Mesendoderm (in vitro differentiated cells): Measurements from ENCODE around the gene HEATR5B.

Source experiments
- DNase-seq: peaks from one replicate; pipeline ENCODE4 v3.0.0; 2013
- H2AK5ac ChIP-seq: 2 replicates; pipeline ENCODE4 v1.6.1; 2013; ENCODE audit warnings: low read length, inconsistent platforms
- H2BK120ac ChIP-seq: 2 replicates; pipeline ENCODE4 v1.6.1; 2013; ENCODE audit warnings: low read depth, mild to moderate bottlenecking, low read length, moderate library complexity, mixed read lengths
- H2BK15ac ChIP-seq: replicated peaks from 2 replicates; pipeline ENCODE4 v1.6.1; 2013; ENCODE audit warnings: low read depth, mild to moderate bottlenecking, moderate library complexity
- H2BK5ac ChIP-seq: 2 replicates; pipeline ENCODE4 v1.6.1; 2013; ENCODE audit warnings: low read length, inconsistent platforms
- H3K18ac ChIP-seq: 2 replicates; pipeline ENCODE4 v1.6.1; 2013; ENCODE audit warnings: mild to moderate bottlenecking, low read length, mixed read lengths
- H3K23ac ChIP-seq: one replicate; pipeline ENCODE4 v1.6.1; 2013; ENCODE audit warnings: low read length
- H3K27ac ChIP-seq: 2 replicates; pipeline ENCODE4 v1.5.1; 2013; ENCODE audit warnings: low read depth, mild to moderate bottlenecking, inconsistent platforms, low read length, moderate library complexity
- H3K27me3 ChIP-seq: 2 replicates; pipeline ENCODE4 v1.6.1; 2013; ENCODE audit warnings: low read length, control low read depth, mild to moderate bottlenecking, inconsistent platforms; ENCODE audit not compliant: insufficient read depth, poor library complexity
- H3K36me3 ChIP-seq: 2 replicates; pipeline ENCODE4 v1.6.1; 2013; ENCODE audit warnings: low read length, inconsistent platforms; ENCODE audit not compliant: control insufficient read depth, insufficient read depth
- H3K4ac ChIP-seq: one replicate; pipeline ENCODE4 v1.6.1; 2013; ENCODE audit warnings: low read depth, mild to moderate bottlenecking, low read length, moderate library complexity
- H3K4me1 ChIP-seq: 2 replicates; pipeline ENCODE4 v1.6.1; 2013; ENCODE audit warnings: low read depth, low read length, inconsistent platforms; ENCODE audit not compliant: control insufficient read depth
- H3K4me2 ChIP-seq: 2 replicates; pipeline ENCODE4 v1.6.1; 2013; ENCODE audit warnings: low read length
- H3K4me3 ChIP-seq: 2 replicates; pipeline ENCODE4 v1.5.1; 2013; ENCODE audit warnings: mild to moderate bottlenecking, low read length
- H3K56ac ChIP-seq: one replicate; pipeline ENCODE4 v1.6.1; 2013; ENCODE audit warnings: low read length
- H3K79me1 ChIP-seq: 2 replicates; pipeline ENCODE4 v1.6.1; 2013; ENCODE audit warnings: low read length, inconsistent platforms
- H3K79me2 ChIP-seq: 2 replicates; pipeline ENCODE4 v1.6.1; 2013; ENCODE audit warnings: mild to moderate bottlenecking, low read length; ENCODE audit not compliant: control insufficient read depth, insufficient read depth
- H3K9ac ChIP-seq: 2 replicates; pipeline ENCODE4 v1.6.1; 2013; ENCODE audit warnings: low read length, inconsistent platforms
- H4K5ac ChIP-seq: one replicate; pipeline ENCODE4 v1.6.1; 2013; ENCODE audit warnings: low read length
- H4K8ac ChIP-seq: one replicate; pipeline ENCODE4 v1.6.1; 2013; ENCODE audit warnings: low read depth, mild to moderate bottlenecking, control low read depth, low read length, moderate library complexity
- WGBS: extraction: QIAGEN DNeasy Blood & Tissue Kit; methylation state at CpG from one replicate; pipeline ENCODE4 v1.1.7; 2013; ENCODE audit warnings: low lambda C conversion rate, missing lambda C conversion rate; ENCODE audit not compliant: insufficient coverage; ENCODE audit errors: extremely low coverage; 5-methylcytosine and 5-hydroxymethylcytosine counted together

HEATR5B gene

DNA sequence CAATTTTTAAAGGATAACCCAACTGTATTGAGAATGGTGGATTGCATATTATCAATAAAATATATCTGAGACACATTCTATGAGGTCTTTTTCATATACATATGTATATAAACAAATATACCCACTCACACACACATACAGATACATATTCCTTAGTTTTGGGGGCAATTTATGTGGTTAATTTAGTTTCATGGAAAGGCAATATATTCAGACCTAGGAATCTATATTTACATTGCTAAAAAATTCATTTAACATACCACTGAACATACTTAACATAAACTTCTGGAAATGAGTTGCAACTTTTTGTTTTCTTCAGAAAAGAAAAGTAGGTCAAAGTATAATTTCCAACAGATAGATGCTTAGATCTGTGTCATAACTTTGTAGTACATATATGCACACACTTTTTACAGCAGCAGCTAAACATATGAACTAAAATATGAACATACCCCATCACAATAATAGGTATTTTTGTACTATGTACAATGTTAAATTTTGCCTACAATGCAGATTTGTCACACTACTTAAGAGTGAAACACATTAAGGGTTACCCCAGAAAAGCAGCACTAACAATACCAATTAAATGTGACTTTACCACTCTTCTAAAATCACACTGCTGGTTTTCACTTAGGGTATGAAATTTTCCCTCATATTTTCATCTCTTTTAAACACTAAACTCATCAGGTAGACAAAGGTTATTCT, 23.0 kb downstream of the HEATR5B start:
- Histone ChIP-seq H2AK5ac (no peak overlapping the region), H3K27ac (no peak overlapping the region), H3K27me3 (no peaks in the 10 kb centered on the region), H3K4me3 (no peak overlapping the region), H3K56ac (no peak overlapping the region), H3K4me2 (no peak overlapping the region), H2BK15ac (no peak overlapping the region), H3K18ac (no peak overlapping the region), H3K4me1 (no peaks in the 10 kb centered on the region), H3K23ac (no peak overlapping the region), H3K36me3 (no peaks in the 10 kb centered on the region), H3K79me2 (no peaks in the 10 kb centered on the region), H2BK120ac (no peak overlapping the region), H3K9ac (no peak overlapping the region), H4K8ac (no peak overlapping the region), H3K4ac (no peak overlapping the region), H4K5ac (no peak overlapping the region), H2BK5ac (no peak overlapping the region), H3K79me1 (no peaks in the 10 kb centered on the region)
- DNase-seq, result no peak

DNA sequence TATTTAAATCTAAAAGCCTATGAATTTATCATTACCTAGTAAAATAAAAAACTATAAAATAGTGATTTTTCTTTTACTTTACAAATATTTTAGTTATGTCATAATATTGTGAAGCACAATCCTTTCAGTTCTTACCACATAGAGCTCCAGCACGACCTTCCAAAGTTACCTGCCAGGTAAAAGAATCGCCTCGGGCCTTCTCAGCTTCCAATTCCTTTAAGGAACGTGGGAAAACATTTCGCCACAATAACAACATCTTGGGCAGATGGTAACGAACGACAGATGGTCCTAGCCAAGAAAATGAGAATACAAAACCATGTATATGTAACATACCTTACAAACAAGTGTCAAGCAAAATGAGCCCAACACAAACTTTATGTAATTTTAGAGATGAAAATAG, 23.7 kb downstream of the HEATR5B start:
- no peak overlapping the region for H3K23ac ChIP-seq

DNA sequence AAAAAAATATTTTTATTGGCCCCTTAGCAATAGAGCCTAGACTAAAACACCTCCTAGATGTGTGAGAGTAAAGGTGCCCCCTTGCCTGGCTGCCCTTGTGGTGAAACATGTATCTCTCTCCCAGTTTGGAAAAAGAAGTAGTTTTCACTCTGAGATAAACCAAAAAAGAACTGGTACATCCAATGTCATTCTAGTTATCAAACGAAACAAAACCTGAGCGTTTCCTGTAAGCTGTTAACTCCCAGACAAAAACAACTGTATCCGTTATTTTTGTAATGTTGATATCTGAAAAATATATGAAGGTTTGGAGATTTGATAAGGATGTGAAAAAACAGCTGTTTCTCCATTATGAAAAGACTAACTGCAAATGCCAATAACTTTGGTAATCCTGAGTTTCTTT, 24.3 kb downstream of the HEATR5B start:
- Histone ChIP-seq H3K4me3 (no peak overlapping the region), H4K8ac (no peak overlapping the region), H2AK5ac (no peak overlapping the region), H3K79me2 (no peaks in the 10 kb centered on the region), H3K56ac (no peak overlapping the region), H3K18ac (no peak overlapping the region), H3K4me1 (no peaks in the 10 kb centered on the region), H3K4ac (no peak overlapping the region), H3K23ac (no peak overlapping the region), H2BK120ac (no peak overlapping the region), H3K79me1 (no peaks in the 10 kb centered on the region), H2BK15ac (no peak overlapping the region), H3K27ac (no peak overlapping the region), H4K5ac (no peak overlapping the region), H3K36me3 (no peaks in the 10 kb centered on the region), H3K9ac (no peak overlapping the region), H3K4me2 (no peak overlapping the region), H2BK5ac (no peak overlapping the region), H3K27me3 (no peaks in the 10 kb centered on the region)
- no peak for DNase-seq
- whole genome bisulfite sequencing, result no CpG with 5 or more reads among the region's 3 CpGs

More for the DNA sequence above, 23.7 kb downstream of the HEATR5B start:
- WGBS, result no CpG with 5 or more reads among the region's 7 CpGs
- no peak overlapping the region for H2BK15ac ChIP-seq
- H3K9ac ChIP-seq, result no peak overlapping the region
- no peaks in the 10 kb centered on the region for H3K36me3 ChIP-seq
- no peak overlapping the region for H3K4me3 ChIP-seq
- no peak overlapping the region for H3K56ac ChIP-seq
- H3K27ac ChIP-seq, result no peak overlapping the region
- no peak overlapping the region for H2BK120ac ChIP-seq
- H3K79me1 ChIP-seq, result no peaks in the 10 kb centered on the region
- no peak overlapping the region for H3K4me2 ChIP-seq
- no peak overlapping the region for H2AK5ac ChIP-seq
- H3K27me3 ChIP-seq, result no peaks in the 10 kb centered on the region
- H3K4me1 ChIP-seq, result no peaks in the 10 kb centered on the region
- no peak overlapping the region for H3K18ac ChIP-seq
- H3K4ac ChIP-seq, result no peak overlapping the region
- no peak overlapping the region for H2BK5ac ChIP-seq
- no peaks in the 10 kb centered on the region for H3K79me2 ChIP-seq
- no peak overlapping the region for H4K5ac ChIP-seq
- H4K8ac ChIP-seq, result no peak overlapping the region
- no peak for DNase-seq

DNA sequence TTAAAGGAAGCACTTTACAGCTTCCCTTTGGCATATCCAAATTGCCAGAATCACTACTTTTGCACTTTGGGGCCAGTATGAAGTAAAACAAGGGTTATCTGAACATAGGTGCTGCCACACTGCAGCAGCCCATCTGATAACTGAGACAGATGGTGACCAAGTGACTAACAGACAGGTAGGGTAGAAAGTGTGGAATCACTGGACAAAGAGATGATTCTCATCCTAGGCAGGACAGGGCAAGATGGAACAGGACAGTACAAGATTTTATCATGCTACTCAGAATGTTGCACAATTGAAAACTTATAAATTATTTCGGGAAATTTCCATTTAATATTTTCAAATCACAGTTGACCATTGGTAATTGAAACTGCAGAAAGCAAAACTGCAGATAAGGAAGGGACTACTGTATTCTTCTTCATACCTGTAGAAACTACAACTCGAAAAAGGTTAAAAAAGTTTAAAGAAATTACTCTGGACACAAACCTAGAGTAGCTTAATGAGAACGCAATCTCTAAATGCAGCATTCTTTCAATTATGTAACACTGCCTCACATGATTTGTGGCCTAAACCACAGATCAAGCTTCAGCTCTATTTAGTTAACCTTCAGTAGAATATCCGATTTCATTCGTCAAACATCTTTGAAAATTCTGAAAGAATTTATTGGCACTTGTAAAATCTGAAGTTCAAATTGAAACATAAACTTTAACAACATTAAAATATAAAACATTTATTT, 31.4 kb downstream of the HEATR5B start:
- Histone ChIP-seq H3K4ac (no peak overlapping the region), H3K4me1 (no peaks in the 10 kb centered on the region), H3K4me3 (no peak overlapping the region), H2BK15ac (no peak overlapping the region), H3K79me1 (no peaks in the 10 kb centered on the region), H2AK5ac (no peak overlapping the region), H3K4me2 (no peak overlapping the region), H3K56ac (no peak overlapping the region), H3K27me3 (no peaks in the 10 kb centered on the region), H3K79me2 (no peaks in the 10 kb centered on the region), H4K5ac (no peak overlapping the region), H3K23ac (no peak overlapping the region), H3K18ac (no peak overlapping the region), H3K9ac (no peak overlapping the region), H3K27ac (no peak overlapping the region), H3K36me3 (no peaks in the 10 kb centered on the region), H2BK5ac (no peak overlapping the region), H4K8ac (no peak overlapping the region), H2BK120ac (no peak overlapping the region)
- WGBS, result no CpG with 5 or more reads among the region's 5 CpGs
- DNase-seq, result no peak

DNA sequence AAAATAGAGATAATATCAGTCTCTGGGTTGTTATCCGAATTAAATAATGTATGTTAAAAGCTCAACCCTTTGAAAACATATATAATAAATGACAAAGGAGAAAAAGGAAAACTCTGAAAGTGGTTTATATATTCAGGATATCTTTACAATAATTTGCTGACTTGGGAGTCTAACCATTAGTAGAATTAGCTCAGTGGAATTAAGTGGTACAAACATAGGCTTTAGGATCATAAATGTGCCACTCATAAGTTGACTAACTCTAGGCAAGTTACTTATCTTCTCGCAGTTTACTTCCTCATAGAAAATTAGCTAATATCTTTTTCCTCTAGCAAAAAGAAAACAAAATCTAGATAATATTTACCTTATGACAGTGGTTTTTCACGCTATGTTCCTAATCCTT, 44.6 kb downstream of the HEATR5B start:
- Histone ChIP-seq H3K4me3 (no peak overlapping the region), H3K23ac (no peak overlapping the region), H3K4me2 (no peak overlapping the region), H2BK120ac (no peak overlapping the region), H3K79me2 (no peaks in the 10 kb centered on the region), H3K4me1 (no peaks in the 10 kb centered on the region), H3K79me1 (no peaks in the 10 kb centered on the region), H3K27ac (no peak overlapping the region), H2AK5ac (no peak overlapping the region), H2BK5ac (no peak overlapping the region), H3K9ac (no peak overlapping the region), H2BK15ac (no peak overlapping the region), H3K18ac (no peak overlapping the region), H3K56ac (no peak overlapping the region), H3K36me3 (no peaks in the 10 kb centered on the region), H3K4ac (no peak overlapping the region), H3K27me3 (no peaks in the 10 kb centered on the region), H4K8ac (no peak overlapping the region), H4K5ac (no peak overlapping the region)
- no peak for DNase-seq
- no CpG with 5 or more reads among the region's 3 CpGs for WGBS

DNA sequence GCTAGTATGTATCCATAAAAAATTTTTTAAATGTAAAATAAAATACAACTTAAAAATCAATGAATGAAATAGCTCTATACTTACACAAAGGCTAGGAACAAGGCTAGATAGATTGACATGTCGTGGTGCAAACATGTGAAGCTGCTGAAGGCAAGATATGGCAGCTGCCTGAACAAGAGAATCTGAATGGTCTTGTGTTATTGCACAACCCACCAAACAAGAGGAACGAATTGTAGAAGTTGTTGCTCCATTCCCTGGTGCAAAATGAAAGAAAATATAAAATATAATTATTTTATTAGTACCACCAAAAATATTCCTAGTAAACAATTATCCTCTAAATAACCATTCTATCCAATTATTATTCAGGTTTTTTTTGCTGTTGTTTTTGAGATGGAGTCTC, 46.4 kb downstream of the HEATR5B start:
- Histone ChIP-seq H3K79me1 (no peaks in the 10 kb centered on the region), H2BK15ac (no peak overlapping the region), H3K36me3 (no peaks in the 10 kb centered on the region)

More for the DNA sequence above, 46.4 kb downstream of the HEATR5B start:
- Histone ChIP-seq H3K56ac (no peak overlapping the region), H3K23ac (no peak overlapping the region), H3K4ac (no peak overlapping the region), H2BK120ac (no peak overlapping the region), H3K27ac (no peak overlapping the region), H3K27me3 (no peaks in the 10 kb centered on the region), H3K18ac (no peak overlapping the region), H2BK5ac (no peak overlapping the region), H3K4me3 (no peak overlapping the region), H2AK5ac (no peak overlapping the region), H4K8ac (no peak overlapping the region), H3K9ac (no peak overlapping the region), H3K4me2 (no peak overlapping the region), H3K4me1 (no peaks in the 10 kb centered on the region), H4K5ac (no peak overlapping the region), H3K79me2 (no peaks in the 10 kb centered on the region)
- no peak for DNase-seq
- WGBS, result no CpG with 5 or more reads among the region's 2 CpGs
